Renal pelvis (tissue), 12 donors: ENCODE results near the gene RPS27. TPM values are rescaled to one million over a fixed set of nuclear protein-coding genes. Genes with fewer than 3 reads are reported as not detected.

ENCODE experiments used
- DNase-seq: peaks from one replicate; pipeline ENCODE4 v3.0.0-alpha.2; 2013
- long read RNA-seq, 16 experiments: transcript quantifications; one replicate each; lab custom pipeline, GENCODE V29; 2026
- polyA plus RNA-seq, 3 donors: library from polyadenylated mRNA; unstranded; fragments of 120-200 nt; gene quantifications; one replicate each; pipeline ENCODE4 v1.2.1, GENCODE V29; 2013; ENCODE audit not compliant: insufficient read length in 3 of 3

The RPS27 gene
- 1,000 to 10,000 TPM; 2,710 to 3,426 (median 2,811) TPM for polyA plus RNA-seq
- long read RNA-seq, donor 1, transcript RPS27-204 (4 exons, 573 nt): minor isoform, 27 of 335 reads
- long read RNA-seq, donor 1, transcript RPS27-201 (4 exons, 359 nt): major isoform, 238 of 335 reads
- long read RNA-seq, donor 1, transcript RPS27-203 (3 exons, 496 nt): minor isoform, 23 of 335 reads
- long read RNA-seq, donor 1, transcript RPS27-202 (2 exons, 625 nt): minor isoform, 9 of 335 reads
- long read RNA-seq, donor 1, partial matches to known transcripts: 32 of 335 reads
- long read RNA-seq, donor 1, other reads (novel, unspliced or antisense): 0 of 335 reads
- long read RNA-seq, donor 2, transcript RPS27-202 (2 exons, 625 nt): minor isoform, 8 of 370 reads
- long read RNA-seq, donor 2, transcript RPS27-204 (4 exons, 573 nt): minor isoform, 23 of 370 reads
- long read RNA-seq, donor 2, transcript RPS27-203 (3 exons, 496 nt): minor isoform, 18 of 370 reads
- long read RNA-seq, donor 2, transcript RPS27-201 (4 exons, 359 nt): major isoform, 271 of 370 reads
- long read RNA-seq, donor 2, partial matches to known transcripts: 46 of 370 reads
- long read RNA-seq, donor 2, other reads (novel, unspliced or antisense): 0 of 370 reads
- long read RNA-seq, donor 3, transcript RPS27-203 (3 exons, 496 nt): minor isoform, 12 of 271 reads
- long read RNA-seq, donor 3, transcript RPS27-202 (2 exons, 625 nt): minor isoform, 7 of 271 reads
- long read RNA-seq, donor 3, transcript RPS27-204 (4 exons, 573 nt): minor isoform, 20 of 271 reads
- long read RNA-seq, donor 3, transcript RPS27-201 (4 exons, 359 nt): major isoform, 197 of 271 reads
- long read RNA-seq, donor 3, partial matches to known transcripts: 31 of 271 reads
- long read RNA-seq, donor 3, other reads (novel, unspliced or antisense): 0 of 271 reads
- long read RNA-seq, donor 4, transcript RPS27-201 (4 exons, 359 nt): major isoform, 293 of 408 reads
- long read RNA-seq, donor 4, transcript RPS27-202 (2 exons, 625 nt): minor isoform, 10 of 408 reads
- long read RNA-seq, donor 4, transcript RPS27-203 (3 exons, 496 nt): minor isoform, 26 of 408 reads
- long read RNA-seq, donor 4, transcript RPS27-204 (4 exons, 573 nt): minor isoform, 29 of 408 reads
- long read RNA-seq, donor 4, partial matches to known transcripts: 41 of 408 reads
- long read RNA-seq, donor 4, other reads (novel, unspliced or antisense): 5 of 408 reads
- long read RNA-seq, donor 5, transcript RPS27-204 (4 exons, 573 nt): minor isoform, 15 of 253 reads
- long read RNA-seq, donor 5, transcript RPS27-201 (4 exons, 359 nt): major isoform, 202 of 253 reads
- long read RNA-seq, donor 5, transcript RPS27-205 (5 exons, 467 nt): minor isoform, 5 of 253 reads
- long read RNA-seq, donor 5, transcript RPS27-203 (3 exons, 496 nt): minor isoform, 16 of 253 reads
- long read RNA-seq, donor 5, partial matches to known transcripts: 11 of 253 reads
- long read RNA-seq, donor 5, other reads (novel, unspliced or antisense): 0 of 253 reads
- long read RNA-seq, donor 6, transcript RPS27-203 (3 exons, 496 nt): minor isoform, 30 of 314 reads
- long read RNA-seq, donor 6, transcript RPS27-204 (4 exons, 573 nt): minor isoform, 21 of 314 reads
- long read RNA-seq, donor 6, transcript RPS27-201 (4 exons, 359 nt): major isoform, 214 of 314 reads
- long read RNA-seq, donor 6, partial matches to known transcripts: 41 of 314 reads
- long read RNA-seq, donor 6, other reads (novel, unspliced or antisense): 0 of 314 reads
- long read RNA-seq, donor 7, transcript RPS27-201 (4 exons, 359 nt): major isoform, 326 of 416 reads
- long read RNA-seq, donor 7, transcript RPS27-203 (3 exons, 496 nt): minor isoform, 23 of 416 reads
- long read RNA-seq, donor 7, transcript RPS27-202 (2 exons, 625 nt): minor isoform, 6 of 416 reads
- long read RNA-seq, donor 7, transcript RPS27-204 (4 exons, 573 nt): minor isoform, 30 of 416 reads
- long read RNA-seq, donor 7, partial matches to known transcripts: 29 of 416 reads
- long read RNA-seq, donor 7, other reads (novel, unspliced or antisense): 0 of 416 reads
- long read RNA-seq, donor 8, transcript RPS27-201 (4 exons, 359 nt): major isoform, 89 of 126 reads
- long read RNA-seq, donor 8, transcript RPS27-203 (3 exons, 496 nt): minor isoform, 10 of 126 reads
- long read RNA-seq, donor 8, transcript RPS27-204 (4 exons, 573 nt): minor isoform, 10 of 126 reads
- long read RNA-seq, donor 8, partial matches to known transcripts: 12 of 126 reads
- long read RNA-seq, donor 8, other reads (novel, unspliced or antisense): 0 of 126 reads
- long read RNA-seq, donor 9, transcript RPS27-201 (4 exons, 359 nt): major isoform, 254 of 338 reads
- long read RNA-seq, donor 9, transcript RPS27-202 (2 exons, 625 nt): minor isoform, 7 of 338 reads
- long read RNA-seq, donor 9, transcript RPS27-203 (3 exons, 496 nt): minor isoform, 11 of 338 reads
- long read RNA-seq, donor 9, transcript RPS27-204 (4 exons, 573 nt): minor isoform, 35 of 338 reads
- long read RNA-seq, donor 9, partial matches to known transcripts: 24 of 338 reads
- long read RNA-seq, donor 9, other reads (novel, unspliced or antisense): 0 of 338 reads
- long read RNA-seq, donor 10, transcript RPS27-204 (4 exons, 573 nt): minor isoform, 19 of 275 reads
- long read RNA-seq, donor 10, transcript RPS27-203 (3 exons, 496 nt): minor isoform, 7 of 275 reads
- long read RNA-seq, donor 10, transcript RPS27-201 (4 exons, 359 nt): major isoform, 214 of 275 reads
- long read RNA-seq, donor 10, partial matches to known transcripts: 28 of 275 reads
- long read RNA-seq, donor 10, other reads (novel, unspliced or antisense): 0 of 275 reads
- long read RNA-seq, donor 11, transcript RPS27-201 (4 exons, 359 nt): major isoform, 198 of 262 reads
- long read RNA-seq, donor 11, transcript RPS27-204 (4 exons, 573 nt): minor isoform, 15 of 262 reads
- long read RNA-seq, donor 11, transcript RPS27-205 (5 exons, 467 nt): minor isoform, 7 of 262 reads
- long read RNA-seq, donor 11, transcript RPS27-203 (3 exons, 496 nt): minor isoform, 16 of 262 reads
- long read RNA-seq, donor 11, partial matches to known transcripts: 24 of 262 reads
- long read RNA-seq, donor 11, other reads (novel, unspliced or antisense): 0 of 262 reads
- long read RNA-seq, donor 12, transcript RPS27-201 (4 exons, 359 nt): major isoform, 316 of 414 reads
- long read RNA-seq, donor 12, transcript RPS27-203 (3 exons, 496 nt): minor isoform, 15 of 414 reads
- long read RNA-seq, donor 12, transcript RPS27-204 (4 exons, 573 nt): minor isoform, 30 of 414 reads
- long read RNA-seq, donor 12, transcript RPS27-202 (2 exons, 625 nt): minor isoform, 7 of 414 reads
- long read RNA-seq, donor 12, partial matches to known transcripts: 38 of 414 reads
- long read RNA-seq, donor 12, other reads (novel, unspliced or antisense): 5 of 414 reads
- long read RNA-seq, donor 13, transcript RPS27-203 (3 exons, 496 nt): minor isoform, 6 of 295 reads
- long read RNA-seq, donor 13, transcript RPS27-201 (4 exons, 359 nt): major isoform, 259 of 295 reads
- long read RNA-seq, donor 13, transcript RPS27-204 (4 exons, 573 nt): minor isoform, 16 of 295 reads
- long read RNA-seq, donor 13, partial matches to known transcripts: 13 of 295 reads
- long read RNA-seq, donor 13, other reads (novel, unspliced or antisense): 0 of 295 reads
- long read RNA-seq, donor 14: 0 reads
- long read RNA-seq, donor 15, transcript RPS27-201 (4 exons, 359 nt): major isoform, 390 of 532 reads
- long read RNA-seq, donor 15, transcript RPS27-202 (2 exons, 625 nt): minor isoform, 12 of 532 reads
- long read RNA-seq, donor 15, transcript RPS27-204 (4 exons, 573 nt): minor isoform, 34 of 532 reads
- long read RNA-seq, donor 15, transcript RPS27-203 (3 exons, 496 nt): minor isoform, 42 of 532 reads
- long read RNA-seq, donor 15, partial matches to known transcripts: 44 of 532 reads
- long read RNA-seq, donor 15, other reads (novel, unspliced or antisense): 6 of 532 reads
- long read RNA-seq, donor 16, transcript RPS27-204 (4 exons, 573 nt): minor isoform, 32 of 323 reads
- long read RNA-seq, donor 16, transcript RPS27-201 (4 exons, 359 nt): major isoform, 223 of 323 reads
- long read RNA-seq, donor 16, transcript RPS27-202 (2 exons, 625 nt): minor isoform, 9 of 323 reads
- long read RNA-seq, donor 16, transcript RPS27-203 (3 exons, 496 nt): minor isoform, 23 of 323 reads
- long read RNA-seq, donor 16, partial matches to known transcripts: 27 of 323 reads
- long read RNA-seq, donor 16, other reads (novel, unspliced or antisense): 5 of 323 reads

- peak; percentile 99 for DNase-seq
Measured at GRCh38 chr1:153990468-153991150, at the start of gene RPS27. Gene RPS27 (plus strand): TSS chr1:153990762. CDS start chr1:153990797, 35 bp downstream.

- DNase-seq: no peak
Measured at GRCh38 chr1:153941826-153942725, 48.5 kb upstream of the RPS27 start.

- DNase-seq: no peak
Measured at GRCh38 chr1:153942766-153943549, 47.6 kb upstream of the RPS27 start.

GRCh38 chr1:153944005-153944826 lies 46.3 kb upstream of the RPS27 start:
- no peak for DNase-seq

- no peak for DNase-seq
Measured at GRCh38 chr1:153944827-153945117, 45.8 kb upstream of the RPS27 start.

GRCh38 chr1:153945131-153945794 lies 45.3 kb upstream of the RPS27 start:
- DNase-seq: no peak

GRCh38 chr1:153945795-153946621 lies 44.6 kb upstream of the RPS27 start:
- no peak for DNase-seq

GRCh38 chr1:153946622-153947241 lies 43.8 kb upstream of the RPS27 start, which contains the start of gene DENND4B:
Gene DENND4B (minus strand): TSS chr1:153946718. CDS start chr1:153944374, 2,344 bp downstream.
- peak; percentile 78 for DNase-seq

GRCh38 chr1:153951183-153951582 lies 39.4 kb upstream of the RPS27 start:
- no peak for DNase-seq

- no peak for DNase-seq
Measured at GRCh38 chr1:153951801-153952200, 38.8 kb upstream of the RPS27 start.
